ENCODE data around the gene CS.

DNA sequence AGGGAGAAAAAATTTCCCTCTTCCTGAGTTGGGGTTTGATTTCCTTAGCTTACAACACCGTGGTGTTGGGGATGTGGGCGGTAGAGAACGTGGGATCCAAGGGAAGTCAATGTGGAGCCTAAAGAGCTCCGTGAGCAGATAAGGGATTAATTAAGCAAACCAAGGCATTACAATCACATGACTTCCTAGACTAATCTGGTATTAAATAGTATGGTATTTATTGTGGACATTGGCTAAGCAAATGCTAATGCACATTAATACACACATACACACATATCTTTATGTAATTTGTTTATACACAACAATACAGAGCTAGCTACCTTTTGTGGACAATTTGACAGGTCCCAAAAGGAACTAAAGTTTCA is 77.6 kb downstream of the CS start:
- TF ChIP-seq, protein P1, sequence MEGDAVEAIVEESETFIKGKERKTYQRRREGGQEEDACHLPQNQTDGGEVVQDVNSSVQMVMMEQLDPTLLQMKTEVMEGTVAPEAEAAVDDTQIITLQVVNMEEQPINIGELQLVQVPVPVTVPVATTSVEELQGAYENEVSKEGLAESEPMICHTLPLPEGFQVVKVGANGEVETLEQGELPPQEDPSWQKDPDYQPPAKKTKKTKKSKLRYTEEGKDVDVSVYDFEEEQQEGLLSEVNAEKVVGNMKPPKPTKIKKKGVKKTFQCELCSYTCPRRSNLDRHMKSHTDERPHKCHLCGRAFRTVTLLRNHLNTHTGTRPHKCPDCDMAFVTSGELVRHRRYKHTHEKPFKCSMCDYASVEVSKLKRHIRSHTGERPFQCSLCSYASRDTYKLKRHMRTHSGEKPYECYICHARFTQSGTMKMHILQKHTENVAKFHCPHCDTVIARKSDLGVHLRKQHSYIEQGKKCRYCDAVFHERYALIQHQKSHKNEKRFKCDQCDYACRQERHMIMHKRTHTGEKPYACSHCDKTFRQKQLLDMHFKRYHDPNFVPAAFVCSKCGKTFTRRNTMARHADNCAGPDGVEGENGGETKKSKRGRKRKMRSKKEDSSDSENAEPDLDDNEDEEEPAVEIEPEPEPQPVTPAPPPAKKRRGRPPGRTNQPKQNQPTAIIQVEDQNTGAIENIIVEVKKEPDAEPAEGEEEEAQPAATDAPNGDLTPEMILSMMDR (conservative IDR thresholded peaks at IDR 0.05 in 1 of 2, IDR thresholded peaks at IDR 0.05 in 1 of 2; ENCODE audit: low read depth in 1 of 2, low read length in 2 of 2), result no peak
- TF ChIP-seq EZH2 (IDR thresholded peaks at IDR 0.05; ENCODE audit: low read length, missing control alignments), result no peak
